CD4-positive, CD25-positive, alpha-beta regulatory T cell (primary cell): ENCODE measurements around the gene ZNF428. TPM values are rescaled to one million over a fixed set of nuclear protein-coding genes. Genes with fewer than 3 reads are reported as not detected.

Source experiments
- ATAC-seq, 2 donors: fragments of 150-1000 bp; cut with Tn5 transposase; one replicate each; pipeline ENCODE4 v1.10.0; 2021; ENCODE audit warnings: low read depth in 2 of 2, moderate number of reproducible peaks in 2 of 2, moderate library complexity in 1 of 2
- DNase-seq, 3 donors: peaks; one replicate each; pipeline versions ENCODE4 v3.0.0 to v3.0.0-alpha.2; 2012 to 2022; ENCODE audit warnings: mixed read lengths in 1 of 3
- H3K27ac ChIP-seq: one replicate; pipeline ENCODE4 v1.7.0; 2013; ENCODE audit warnings: mild to moderate bottlenecking, low read length; ENCODE audit not compliant: insufficient read depth, poor library complexity, severe bottlenecking
- H3K27me3 ChIP-seq: one replicate; pipeline ENCODE4 v1.7.0; 2013; ENCODE audit warnings: low read length; ENCODE audit not compliant: control insufficient read depth, insufficient read depth
- H3K36me3 ChIP-seq: one replicate; pipeline ENCODE4 v1.7.0; 2013; ENCODE audit warnings: mild to moderate bottlenecking, low read length, moderate library complexity; ENCODE audit not compliant: control insufficient read depth, insufficient read depth
- H3K4me1 ChIP-seq: 2 replicates; pipeline ENCODE4 v1.7.0; 2013; ENCODE audit warnings: mild to moderate bottlenecking, low read length; ENCODE audit not compliant: insufficient read depth, control insufficient read depth, poor library complexity, severe bottlenecking
- H3K4me3 ChIP-seq: one replicate; pipeline ENCODE4 v1.7.0; 2013; ENCODE audit warnings: low read depth, mild to moderate bottlenecking, low read length, moderate library complexity
- H3K9me3 ChIP-seq, 2 experiments: 1 replicate in 1 of 2; 2 replicates in 1 of 2; pipeline ENCODE4 v1.7.0; 2013; ENCODE audit warnings: low read length in 2 of 2, mild to moderate bottlenecking in 1 of 2, moderate library complexity in 1 of 2; ENCODE audit not compliant: control insufficient read depth in 2 of 2
- H3K27ac Mint-ChIP-seq, 3 donors: one replicate each; pipeline ENCODE4 v1.8.0; 2020 to 2022; ENCODE audit warnings: mild to moderate bottlenecking in 3 of 3, mixed read lengths in 3 of 3, moderate library complexity in 2 of 3
- H3K27me3 Mint-ChIP-seq: one replicate; pipeline ENCODE4 v1.8.0; 2022; ENCODE audit warnings: mild to moderate bottlenecking, mixed read lengths
- H3K36me3 Mint-ChIP-seq: one replicate; pipeline ENCODE4 v1.8.0; 2020; ENCODE audit warnings: mixed read lengths
- H3K4me1 Mint-ChIP-seq, 4 donors: one replicate each; pipeline ENCODE4 v1.8.0; 2020 to 2022; ENCODE audit warnings: mixed read lengths in 4 of 4, mild to moderate bottlenecking in 1 of 4
- H3K4me3 Mint-ChIP-seq, 4 donors: one replicate each; pipeline ENCODE4 v1.8.0; 2020 to 2022; ENCODE audit warnings: mild to moderate bottlenecking in 4 of 4, mixed read lengths in 4 of 4, moderate library complexity in 3 of 4
- H3K9me3 Mint-ChIP-seq, 7 donors: one replicate each; pipeline ENCODE4 v1.8.0; 2020 to 2022; ENCODE audit warnings: mixed read lengths in 7 of 7, mild to moderate bottlenecking in 3 of 7, moderate library complexity in 2 of 7
- polyA plus RNA-seq, 4 donors: library from polyadenylated mRNA; unstranded; fragments of 300-500 nt; fragmentation: Illumina TruSeq; gene quantifications; one replicate each; pipeline ENCODE4 v1.2.3, GENCODE V29; 2021
- total RNA-seq: library from RNA; stranded (reverse); gene quantifications from one replicate; pipeline ENCODE4 v1.2.3, GENCODE V29; 2022

The ZNF428 gene
- total and polyA plus RNA-seq, 5 donors from 2014 or later: 12.6 to 26.6 (median 14.4) TPM

DNA sequence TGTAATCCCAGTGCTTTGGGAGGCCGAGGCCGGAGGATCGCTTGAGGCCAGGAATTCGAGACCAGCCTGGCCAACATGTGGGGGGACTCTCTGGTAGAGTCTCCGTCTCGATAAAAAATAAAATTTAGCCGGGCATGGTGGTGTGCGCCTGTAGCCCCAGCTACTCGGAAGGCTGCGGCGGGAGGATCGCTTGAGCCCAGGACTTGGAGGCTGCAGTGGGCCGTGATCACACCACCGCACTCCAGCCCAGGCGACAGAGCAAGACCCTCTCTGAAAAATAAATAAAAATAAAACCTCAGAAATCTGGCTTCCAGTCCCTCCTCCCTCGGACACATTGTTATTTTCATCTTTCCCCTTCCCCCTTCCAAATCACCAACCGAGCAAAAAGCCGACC is 23.8 kb downstream of the ZNF428 start:
- peak overlapping the region; percentile 98 for H3K27ac ChIP-seq
- ATAC-seq (peak; percentile 3 to 7), DNase-seq (no peak)
- peak overlapping the region; percentile 99 to 100 (median 100) for H3K27ac Mint-ChIP-seq
- H3K9me3 ChIP-seq: no peaks in the 10 kb centered on the region
- H3K36me3 ChIP-seq: peaks cover 19% of the 10 kb centered on the region
- H3K36me3 Mint-ChIP-seq: peaks cover 18% of the 10 kb centered on the region
- peak overlapping the region; percentile 94 to 97 (median 96) for H3K4me3 Mint-ChIP-seq
- no peaks in the 10 kb centered on the region for H3K27me3 ChIP-seq
- H3K27me3 Mint-ChIP-seq: peaks cover 6% of the 10 kb centered on the region
- peaks cover 7 to 62% (median 35%) of the 10 kb centered on the region in 4 donors for H3K4me1 Mint-ChIP-seq
- H3K9me3 Mint-ChIP-seq: peaks cover 0 to 1% (median 0%) of the 10 kb centered on the region in 7 donors
- peaks cover 43% of the 10 kb centered on the region for H3K4me1 ChIP-seq
- H3K4me3 ChIP-seq: peak overlapping the region; percentile 83

DNA sequence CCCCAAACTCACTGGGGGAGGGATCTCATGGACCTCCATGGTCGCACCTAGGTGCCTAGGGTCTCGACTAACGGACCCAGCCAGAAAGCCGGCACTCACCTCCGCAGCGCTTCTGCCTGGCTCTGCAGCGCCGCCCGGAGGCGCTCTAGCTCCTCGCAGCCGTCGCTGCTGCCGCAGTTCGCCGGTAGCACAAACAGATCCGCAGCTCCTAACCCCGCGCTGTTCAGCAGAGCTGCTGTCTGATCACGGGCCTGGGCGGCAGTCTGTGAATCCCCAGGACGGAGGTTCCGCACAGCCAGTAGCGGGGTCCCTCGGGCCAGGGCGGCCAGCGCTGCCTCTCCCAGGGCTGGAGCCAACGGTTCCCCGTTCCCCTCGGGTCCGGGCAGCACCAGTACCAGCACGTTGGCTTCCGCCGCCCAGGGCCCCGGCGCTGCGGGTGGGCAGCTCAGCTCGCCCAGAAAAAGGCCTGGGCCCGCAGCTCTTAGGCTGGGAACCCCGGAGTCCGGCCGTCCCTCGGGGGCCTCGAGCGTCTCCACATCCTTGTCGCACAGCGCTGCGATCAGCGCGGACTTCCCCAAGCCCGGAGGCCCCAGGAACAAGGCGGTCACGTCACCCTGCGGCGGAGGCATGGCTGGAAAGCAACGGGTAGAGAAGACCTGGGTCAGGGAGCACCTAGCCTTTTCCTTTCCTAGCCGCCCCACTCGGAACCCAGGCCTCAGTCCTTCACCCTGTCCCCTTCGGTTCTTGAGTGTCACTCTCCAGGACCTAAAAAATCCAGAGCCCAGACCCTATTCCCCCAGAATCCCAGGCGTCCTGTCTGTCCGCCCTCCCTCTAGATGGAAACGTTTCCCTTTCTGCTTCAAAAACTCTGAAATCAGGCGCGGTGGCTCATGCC is 24.5 kb downstream of the ZNF428 start:
- peak overlapping the region; percentile 98 for H3K27ac ChIP-seq
- Mint-ChIP-seq H3K27ac (peak overlapping the region; percentile 80 to 100 (median 99)), H3K27me3 (peaks cover 6% of the 10 kb centered on the region), H3K36me3 (peaks cover 21% of the 10 kb centered on the region), H3K4me1 (peaks cover 7 to 67% (median 36%) of the 10 kb centered on the region in 4 donors), H3K4me3 (peak overlapping the region; percentile 94 to 97 (median 96)), H3K9me3 (peaks cover 0 to 1% (median 0%) of the 10 kb centered on the region in 7 donors)
- peaks cover 18% of the 10 kb centered on the region for H3K36me3 ChIP-seq
- peak overlapping the region; percentile 83 for H3K4me3 ChIP-seq
- ATAC-seq (peak; percentile 57 to 68), DNase-seq (peak; percentile 58 to 88 (median 79))
- no peaks in the 10 kb centered on the region for H3K27me3 ChIP-seq
- peaks cover 43% of the 10 kb centered on the region for H3K4me1 ChIP-seq
- H3K9me3 ChIP-seq: no peaks in the 10 kb centered on the region

- peaks cover 43% of the 10 kb centered on the region for H3K4me1 ChIP-seq
- peak overlapping the region in 3 of 4 donors; percentile 80 to 97 (median 95) for H3K4me3 Mint-ChIP-seq
- peak overlapping the region; percentile 37 for H3K4me3 ChIP-seq
- DNase-seq (no peak), ATAC-seq (no peak)
- peaks cover 7 to 67% (median 37%) of the 10 kb centered on the region in 4 donors for H3K4me1 Mint-ChIP-seq
- peaks cover 0 to 1% (median 0%) of the 10 kb centered on the region in 7 donors for H3K9me3 Mint-ChIP-seq
- H3K27ac ChIP-seq: peak overlapping the region; percentile 98
- H3K36me3 ChIP-seq: peaks cover 12% of the 10 kb centered on the region
- H3K27ac Mint-ChIP-seq: peak overlapping the region; percentile 56 to 99 (median 81)
- no peaks in the 10 kb centered on the region for H3K9me3 ChIP-seq
- H3K36me3 Mint-ChIP-seq: peaks cover 23% of the 10 kb centered on the region
- H3K27me3 ChIP-seq: no peaks in the 10 kb centered on the region
- H3K27me3 Mint-ChIP-seq: peaks cover 6% of the 10 kb centered on the region
These were observed 25.2 kb downstream of the ZNF428 start for GRCh38 chr19:43594081-43594697.

DNA sequence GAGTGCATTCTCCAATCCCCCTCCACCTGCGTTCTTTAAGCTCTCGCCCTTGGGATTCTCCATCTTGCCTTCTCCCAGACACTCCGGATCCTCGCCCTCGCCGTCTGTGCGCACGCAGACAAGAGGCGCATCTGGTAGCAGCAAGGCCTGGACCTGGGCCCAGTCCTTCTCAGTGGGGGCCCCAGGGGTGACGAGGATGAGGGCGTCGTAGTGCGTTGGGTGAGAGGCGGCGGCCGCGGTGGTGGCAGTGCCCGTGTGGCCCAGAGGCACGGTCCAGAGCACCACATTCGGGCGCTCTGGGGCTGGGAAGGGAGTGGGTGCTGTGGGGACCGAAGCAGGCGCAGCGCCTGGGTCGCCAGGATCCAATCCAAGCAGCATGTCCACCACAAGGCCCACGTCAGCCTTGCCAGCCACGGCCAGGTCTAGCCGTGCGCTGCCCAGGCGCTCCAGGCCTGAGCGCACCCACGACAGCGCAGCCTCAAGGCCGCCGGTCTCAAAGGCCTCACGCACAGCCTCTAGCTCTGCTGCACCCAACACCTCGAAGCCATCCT is 26.6 kb downstream of the ZNF428 start:
- Histone ChIP-seq H3K36me3 (peaks cover 8% of the 10 kb centered on the region), H3K4me1 (peaks cover 41% of the 10 kb centered on the region), H3K9me3 (no peaks in the 10 kb centered on the region), H3K27ac (no peak overlapping the region), H3K4me3 (no peak overlapping the region), H3K27me3 (no peaks in the 10 kb centered on the region)
- peaks cover 0 to 1% (median 0%) of the 10 kb centered on the region in 7 donors for H3K9me3 Mint-ChIP-seq
- no peak for ATAC-seq
- peaks cover 21% of the 10 kb centered on the region for H3K36me3 Mint-ChIP-seq
- H3K27me3 Mint-ChIP-seq: peaks cover 6% of the 10 kb centered on the region
- DNase-seq: no peak
- peak overlapping the region in 1 of 3 donors; percentile 21 for H3K27ac Mint-ChIP-seq
- peak overlapping the region in 1 of 4 donors; percentile 86 for H3K4me3 Mint-ChIP-seq
- H3K4me1 Mint-ChIP-seq: peaks cover 6 to 56% (median 28%) of the 10 kb centered on the region in 4 donors

- H3K4me1 Mint-ChIP-seq: peaks cover 0 to 48% (median 21%) of the 10 kb centered on the region in 4 donors
These were observed 27.3 kb downstream of the ZNF428 start for GRCh38 chr19:43591904-43592772.

DNA sequence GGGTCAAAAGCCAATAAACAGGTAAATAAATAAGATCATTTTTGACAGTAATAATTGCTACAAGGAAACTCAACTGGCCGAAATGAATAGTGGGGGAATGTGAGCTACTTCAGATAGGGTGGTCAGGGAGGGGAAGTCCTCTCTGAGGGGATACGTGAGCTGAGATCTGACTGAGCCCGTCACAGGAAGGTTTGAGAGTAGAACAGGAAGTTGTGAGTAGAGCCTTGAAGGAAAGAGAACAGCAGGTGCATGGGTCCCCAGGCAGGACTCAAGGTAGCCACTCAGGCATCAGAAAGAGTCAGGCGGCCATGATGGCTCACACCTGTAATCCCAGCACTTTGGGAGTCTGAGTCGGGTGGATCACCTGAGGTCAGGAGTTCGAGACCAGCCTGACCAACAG is 29.8 kb downstream of the ZNF428 start:
- H3K4me1 ChIP-seq: peaks cover 12% of the 10 kb centered on the region
- Mint-ChIP-seq H3K36me3 (peaks cover 20% of the 10 kb centered on the region), H3K27ac (peak overlapping the region; percentile 41 to 84 (median 69)), H3K4me1 (peaks cover 0 to 29% (median 12%) of the 10 kb centered on the region in 4 donors), H3K4me3 (no peak overlapping the region), H3K9me3 (peaks cover 0 to 1% (median 0%) of the 10 kb centered on the region in 7 donors), H3K27me3 (no peaks in the 10 kb centered on the region)
- no peak overlapping the region for H3K4me3 ChIP-seq
- no peaks in the 10 kb centered on the region for H3K27me3 ChIP-seq
- no peak for ATAC-seq
- DNase-seq: peak in 1 of 3 donors; percentile 34
- no peak overlapping the region for H3K27ac ChIP-seq
- H3K36me3 ChIP-seq: peaks cover 8% of the 10 kb centered on the region
- no peaks in the 10 kb centered on the region for H3K9me3 ChIP-seq

More at GRCh38 chr19:43591904-43592772, 27.3 kb downstream of the ZNF428 start:
- ATAC-seq: no peak
- Histone ChIP-seq H3K4me1 (peaks cover 34% of the 10 kb centered on the region), H3K9me3 (no peaks in the 10 kb centered on the region), H3K27me3 (no peaks in the 10 kb centered on the region), H3K4me3 (no peak overlapping the region), H3K27ac (no peak overlapping the region), H3K36me3 (peaks cover 8% of the 10 kb centered on the region)
- Mint-ChIP-seq H3K27me3 (peaks cover 6% of the 10 kb centered on the region), H3K27ac (no peak overlapping the region), H3K9me3 (peaks cover 0 to 1% (median 0%) of the 10 kb centered on the region in 7 donors), H3K36me3 (peaks cover 17% of the 10 kb centered on the region), H3K4me3 (no peak overlapping the region)
- no peak for DNase-seq

- Mint-ChIP-seq H3K9me3 (peaks cover 0 to 1% (median 0%) of the 10 kb centered on the region in 7 donors), H3K27me3 (no peaks in the 10 kb centered on the region), H3K4me3 (no peak overlapping the region), H3K27ac (peak overlapping the region; percentile 20 to 84 (median 69)), H3K36me3 (peaks cover 20% of the 10 kb centered on the region), H3K4me1 (peaks cover 0 to 30% (median 13%) of the 10 kb centered on the region in 4 donors)
- Histone ChIP-seq H3K4me3 (no peak overlapping the region), H3K27me3 (no peaks in the 10 kb centered on the region), H3K36me3 (peaks cover 8% of the 10 kb centered on the region), H3K4me1 (peaks cover 8% of the 10 kb centered on the region), H3K9me3 (no peaks in the 10 kb centered on the region), H3K27ac (no peak overlapping the region)
- no peak for ATAC-seq
- no peak for DNase-seq
These were observed 30.2 kb downstream of the ZNF428 start for GRCh38 chr19:43589277-43589676.
